Measurements from ENCODE around the gene CHD6.

DNA sequence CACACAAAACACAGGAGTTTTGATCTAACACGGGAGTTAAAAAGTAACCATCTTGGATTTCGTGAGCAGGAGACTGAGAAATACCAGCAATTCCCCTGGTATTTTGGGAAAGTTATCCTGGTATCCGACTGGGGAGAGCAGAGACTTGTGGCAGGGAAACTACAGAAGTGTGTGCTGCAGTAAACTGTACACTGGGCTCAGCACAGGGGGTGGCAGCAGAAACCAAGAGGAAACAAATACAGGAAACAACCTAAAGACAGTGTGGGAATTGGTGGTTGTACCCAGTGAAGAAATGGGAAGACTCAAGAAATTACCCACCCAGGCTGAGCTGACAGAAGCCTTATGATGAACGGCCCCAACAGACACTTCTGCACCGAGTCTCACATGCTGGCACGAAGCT lies 109.8 kb downstream of the CHD6 start:
- no peak for TF ChIP-seq POLR2A (IDR thresholded peaks at IDR 0.05)
- TF ChIP-seq, protein P1, sequence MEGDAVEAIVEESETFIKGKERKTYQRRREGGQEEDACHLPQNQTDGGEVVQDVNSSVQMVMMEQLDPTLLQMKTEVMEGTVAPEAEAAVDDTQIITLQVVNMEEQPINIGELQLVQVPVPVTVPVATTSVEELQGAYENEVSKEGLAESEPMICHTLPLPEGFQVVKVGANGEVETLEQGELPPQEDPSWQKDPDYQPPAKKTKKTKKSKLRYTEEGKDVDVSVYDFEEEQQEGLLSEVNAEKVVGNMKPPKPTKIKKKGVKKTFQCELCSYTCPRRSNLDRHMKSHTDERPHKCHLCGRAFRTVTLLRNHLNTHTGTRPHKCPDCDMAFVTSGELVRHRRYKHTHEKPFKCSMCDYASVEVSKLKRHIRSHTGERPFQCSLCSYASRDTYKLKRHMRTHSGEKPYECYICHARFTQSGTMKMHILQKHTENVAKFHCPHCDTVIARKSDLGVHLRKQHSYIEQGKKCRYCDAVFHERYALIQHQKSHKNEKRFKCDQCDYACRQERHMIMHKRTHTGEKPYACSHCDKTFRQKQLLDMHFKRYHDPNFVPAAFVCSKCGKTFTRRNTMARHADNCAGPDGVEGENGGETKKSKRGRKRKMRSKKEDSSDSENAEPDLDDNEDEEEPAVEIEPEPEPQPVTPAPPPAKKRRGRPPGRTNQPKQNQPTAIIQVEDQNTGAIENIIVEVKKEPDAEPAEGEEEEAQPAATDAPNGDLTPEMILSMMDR (IDR thresholded peaks at IDR 0.05): no peak

All from testis (tissue), 2 donors.